GM21529 (cell line): ENCODE data around the gene TNFRSF17.
"Not testable (repeated sequence)": the region's sequence is repeated elsewhere in the genome, so short reads cannot be mapped to it uniquely, and the experiment has no call there.

Experiments used
- ATAC-seq: cut with Tn5 transposase; IDR thresholded peaks from one replicate; pipeline ENCODE4 v1.9.1; 2021; ENCODE audit not compliant: unreplicated experiment

The TNFRSF17 gene

GRCh38 chr16:11964761-11965551, at the start of gene TNFRSF17:
Gene TNFRSF17, plus strand, starts transcription at chr16:11965210. Its CDS starts 115 bp downstream, at chr16:11965325.
- peak; percentile 83 for ATAC-seq

- peak; percentile 82 for ATAC-seq
Measured at GRCh38 chr16:11915644-11916523, 49.1 kb upstream of the TNFRSF17 start, which contains the start of gene GSPT1. Gene GSPT1, minus strand, starts transcription at chr16:11915956. Its CDS starts 236 bp downstream, at chr16:11915720.

- no peak for ATAC-seq
Measured at GRCh38 chr16:11916524-11917285, 48.3 kb upstream of the TNFRSF17 start.

- not testable (repeated sequence) for ATAC-seq
Measured at GRCh38 chr16:11924046-11924445, 41.0 kb upstream of the TNFRSF17 start.

- not testable (repeated sequence) for ATAC-seq
Measured at GRCh38 chr16:11927350-11927749, 37.7 kb upstream of the TNFRSF17 start.

GRCh38 chr16:11941945-11942344, 23.1 kb upstream of the TNFRSF17 start, which contains the start of gene NPIPB2:
Gene NPIPB2, minus strand, starts transcription at chr16:11942045. Its CDS starts 0 bp downstream, at chr16:11942045.
- not testable (repeated sequence) for ATAC-seq

- no peak for ATAC-seq
Measured at GRCh38 chr16:11946433-11946832, 18.6 kb upstream of the TNFRSF17 start.

GRCh38 chr16:11948819-11949218, 16.2 kb upstream of the TNFRSF17 start:
- no peak for ATAC-seq

- ATAC-seq, result peak; percentile 76
Measured at GRCh38 chr16:11949527-11949926, 15.5 kb upstream of the TNFRSF17 start.

- ATAC-seq, result no peak
Measured at GRCh38 chr16:11950388-11950787, 14.6 kb upstream of the TNFRSF17 start.

GRCh38 chr16:11953576-11953975, 11.4 kb upstream of the TNFRSF17 start:
- ATAC-seq, result not testable (repeated sequence)

GRCh38 chr16:11955713-11956123, 9.3 kb upstream of the TNFRSF17 start:
- no peak for ATAC-seq

GRCh38 chr16:11956558-11956957, 8.5 kb upstream of the TNFRSF17 start:
- ATAC-seq, result no peak

GRCh38 chr16:11957591-11958395, 7.2 kb upstream of the TNFRSF17 start:
- ATAC-seq, result no peak

GRCh38 chr16:11962457-11962856, 2.6 kb upstream of the TNFRSF17 start:
- ATAC-seq, result not testable (repeated sequence)

GRCh38 chr16:11962978-11963377, 2.0 kb upstream of the TNFRSF17 start:
- not testable (repeated sequence) for ATAC-seq

GRCh38 chr16:11963706-11964105, 1.3 kb upstream of the TNFRSF17 start:
- no peak for ATAC-seq

GRCh38 chr16:11966173-11966572, 1.2 kb downstream of the TNFRSF17 start:
- peak; percentile 19 for ATAC-seq

GRCh38 chr16:11967195-11967911, 2.3 kb downstream of the TNFRSF17 start:
- no peak for ATAC-seq
